Measurements from ENCODE around the gene AP1S2. TPM values are rescaled to one million over a fixed set of nuclear protein-coding genes. Genes with fewer than 3 reads are reported as not detected.
"Not testable (repeated sequence)": the region's sequence is repeated elsewhere in the genome, so short reads cannot be mapped to it uniquely, and the experiment has no call there.

AP1S2 gene
- polyA plus RNA-seq, 1 donor = 40.4 TPM

DNA sequence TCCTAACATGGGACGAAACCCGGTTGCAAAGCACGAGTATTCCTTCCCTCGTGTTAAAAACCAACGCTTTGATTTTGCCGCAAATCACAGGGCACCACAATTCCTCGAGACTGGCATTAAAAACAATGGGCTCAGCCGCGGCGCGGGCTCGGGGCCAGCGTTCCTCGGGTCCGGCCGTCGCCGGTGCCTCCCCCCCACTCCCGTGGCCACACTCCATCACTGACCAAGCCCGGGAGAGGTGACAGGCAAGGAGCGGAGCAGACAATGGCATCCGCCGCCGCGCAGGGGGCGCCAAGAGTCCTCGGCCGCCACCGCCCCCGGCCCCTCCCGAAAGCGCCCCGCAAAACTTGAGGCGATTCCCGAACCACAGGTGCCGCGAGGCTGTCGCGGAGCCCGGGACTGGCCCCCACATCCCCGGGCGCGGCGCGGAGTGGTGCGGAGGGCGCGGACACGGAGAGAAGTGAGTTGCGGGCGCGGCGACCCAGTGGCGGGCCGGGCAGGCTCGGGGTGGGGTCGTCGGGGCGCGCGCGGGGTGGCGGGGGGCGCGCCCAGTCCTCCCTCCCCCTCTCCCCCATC is 445 bp downstream of the AP1S2 start:
- peak; percentile 18 for DNase-seq

DNA sequence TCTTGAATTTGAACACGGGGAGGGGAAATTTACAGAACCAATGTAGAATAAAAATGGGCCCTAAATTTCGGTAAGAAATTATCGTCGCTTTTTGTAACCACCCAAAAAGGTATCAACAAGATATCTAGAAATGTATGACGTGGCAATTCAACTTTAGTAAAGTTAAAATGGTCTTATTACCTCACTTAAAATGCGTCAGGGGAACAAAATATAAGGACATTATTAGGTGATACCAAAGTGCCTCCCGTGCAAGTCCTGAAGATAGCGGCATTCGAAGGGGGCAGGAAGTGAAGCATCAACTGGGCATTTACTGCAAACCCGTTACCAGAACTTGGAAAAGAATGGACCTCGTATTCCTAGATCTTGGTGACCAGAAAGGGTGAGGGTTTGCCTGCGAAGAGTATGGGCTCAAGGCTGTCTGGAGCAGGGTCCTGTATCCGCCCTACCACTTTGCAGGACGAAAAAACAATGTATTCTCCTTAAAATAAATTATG is 980 bp downstream of the AP1S2 start:
- DNase-seq = peak; percentile 4

DNA sequence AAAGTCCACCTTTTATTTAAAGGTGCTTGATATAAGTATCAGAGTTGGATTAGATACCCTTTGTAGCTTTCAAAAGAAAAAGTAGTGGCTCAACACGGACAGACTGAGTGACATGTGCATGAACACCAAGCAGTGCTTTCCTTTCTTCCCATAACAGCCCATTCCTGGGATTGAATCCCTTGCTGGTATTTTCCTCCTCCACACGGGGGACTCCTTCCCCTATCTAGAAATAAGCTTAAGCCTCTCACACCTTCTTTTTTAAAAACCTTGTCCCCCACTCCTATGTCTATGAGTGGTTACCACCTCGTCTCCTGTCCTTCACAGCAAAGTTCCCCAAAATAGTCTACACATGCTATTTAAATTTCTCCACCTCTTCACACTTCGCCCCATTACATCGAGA is 5.1 kb downstream of the AP1S2 start:
- DNase-seq = no peak

DNA sequence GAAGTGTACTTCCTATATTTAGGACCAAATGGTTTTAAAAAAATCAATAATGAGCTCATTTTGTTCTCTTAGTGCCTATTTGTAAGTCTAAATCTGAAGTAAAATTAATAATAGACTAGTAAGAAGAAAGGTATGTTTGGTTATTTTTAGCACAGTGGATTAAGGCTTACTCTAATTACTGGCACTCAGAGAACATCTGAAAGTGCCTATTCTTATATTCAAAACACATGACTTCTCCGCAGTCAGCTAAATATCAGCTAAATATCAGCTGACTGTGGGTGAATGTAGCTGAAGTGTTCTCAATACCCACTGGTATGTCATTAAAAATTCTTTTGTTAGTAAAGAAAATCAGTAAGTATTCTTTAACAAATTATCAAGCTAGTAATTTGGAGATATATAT is 6.0 kb downstream of the AP1S2 start:
- no peak for DNase-seq

DNA sequence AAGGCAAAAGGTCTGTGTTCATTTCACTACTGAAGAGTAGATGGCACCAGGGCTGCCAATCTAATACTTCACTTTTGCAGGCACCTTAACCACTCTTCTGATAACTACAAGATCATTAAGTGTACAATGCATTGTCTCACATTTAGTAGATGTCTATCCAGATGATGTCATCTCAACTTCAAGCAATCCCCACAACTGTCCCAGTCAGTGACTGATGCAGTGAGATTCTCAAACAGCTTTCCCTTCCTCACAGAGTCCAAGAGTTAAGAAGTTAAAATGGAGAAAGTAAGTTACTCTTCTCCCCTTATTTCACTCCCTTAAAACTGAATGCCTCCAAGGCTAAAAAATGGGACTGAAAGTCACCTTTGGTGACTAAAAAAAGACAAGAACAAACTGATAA is 10.7 kb downstream of the AP1S2 start:
- DNase-seq = no peak

DNA sequence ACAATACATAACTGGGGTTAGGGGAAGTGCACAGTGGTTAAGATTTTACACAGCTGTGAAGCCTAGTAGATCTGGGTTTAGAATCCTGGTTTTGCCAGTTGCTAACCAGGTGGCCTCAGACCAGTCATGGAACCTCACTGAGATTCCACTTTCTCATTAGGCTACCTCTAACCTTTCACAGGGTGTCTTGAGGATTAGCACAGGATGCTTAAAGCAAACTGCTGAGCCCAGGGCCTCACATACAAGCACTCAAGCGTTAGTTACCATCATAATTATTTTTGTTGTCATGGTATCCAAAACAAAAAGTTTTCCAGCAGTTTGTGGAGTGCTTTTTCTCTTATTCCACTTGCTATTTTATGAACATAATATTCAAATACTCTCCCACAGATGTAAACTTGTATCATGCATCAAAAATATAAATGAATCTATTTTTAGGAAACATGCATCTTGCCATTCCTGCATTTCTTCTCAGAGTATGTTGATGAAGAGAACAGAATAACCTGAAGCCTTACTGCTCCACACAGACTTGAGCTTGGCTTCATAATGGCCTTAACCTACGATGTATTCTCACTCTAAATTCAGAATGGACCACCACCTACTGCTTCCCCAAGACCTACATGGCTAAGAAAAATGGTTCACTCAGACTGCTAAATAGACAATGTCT is 12.6 kb downstream of the AP1S2 start:
- DNase-seq = no peak

DNA sequence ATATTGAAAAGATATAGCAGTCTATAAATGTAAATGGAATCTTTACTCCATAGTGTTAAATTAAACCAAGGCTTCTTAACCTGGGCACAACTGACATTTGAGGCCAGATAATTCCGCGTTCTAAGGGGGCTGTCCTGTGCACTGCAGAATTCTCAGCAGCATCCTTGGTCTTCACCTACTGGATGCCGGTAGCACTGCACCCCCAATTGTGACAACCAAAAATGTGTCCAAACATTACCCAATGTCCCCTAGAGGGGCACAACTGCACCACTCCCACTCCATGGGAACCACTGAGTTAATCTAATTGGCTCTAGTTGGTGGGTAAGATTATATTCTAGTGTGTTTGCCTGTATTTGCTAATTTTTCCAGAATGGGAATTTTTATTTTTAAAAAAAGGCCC is 16.6 kb downstream of the AP1S2 start:
- DNase-seq = no peak

DNA sequence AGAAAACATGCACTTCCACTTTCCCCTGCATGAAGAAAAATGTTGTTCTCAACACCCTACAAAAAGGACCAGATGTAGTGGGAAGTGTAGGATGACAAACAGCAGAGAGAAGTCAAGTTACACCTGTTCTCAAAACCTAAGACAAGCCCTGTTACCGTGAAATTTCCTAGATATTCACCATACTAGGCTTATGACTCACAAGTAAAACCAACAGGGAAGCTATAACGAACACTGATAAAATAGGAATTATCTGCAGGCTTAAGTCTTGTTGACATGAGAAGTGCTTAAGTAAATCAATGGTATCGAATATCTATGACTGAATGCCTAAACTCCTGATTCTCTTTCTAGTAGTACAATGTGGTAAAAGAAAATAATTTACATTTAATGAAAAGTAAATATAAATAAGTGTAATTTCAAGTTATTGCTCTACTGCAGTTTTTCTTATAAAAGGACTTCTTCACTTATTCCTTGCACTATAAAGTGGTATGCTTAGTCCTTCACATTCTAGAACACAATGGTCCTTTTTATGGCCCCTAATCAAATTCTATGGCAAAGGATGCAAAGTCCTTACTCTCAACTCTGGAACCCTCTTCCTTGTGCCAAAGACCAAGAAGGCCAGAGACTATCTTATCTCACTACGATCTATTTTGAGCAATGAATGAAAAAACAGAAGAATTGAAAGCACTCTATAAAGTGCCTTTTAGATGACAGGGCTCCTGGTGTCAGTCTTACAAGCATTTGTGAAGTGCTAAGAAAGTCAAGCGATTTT is 19.6 kb downstream of the AP1S2 start:
- DNase-seq = no peak

DNA sequence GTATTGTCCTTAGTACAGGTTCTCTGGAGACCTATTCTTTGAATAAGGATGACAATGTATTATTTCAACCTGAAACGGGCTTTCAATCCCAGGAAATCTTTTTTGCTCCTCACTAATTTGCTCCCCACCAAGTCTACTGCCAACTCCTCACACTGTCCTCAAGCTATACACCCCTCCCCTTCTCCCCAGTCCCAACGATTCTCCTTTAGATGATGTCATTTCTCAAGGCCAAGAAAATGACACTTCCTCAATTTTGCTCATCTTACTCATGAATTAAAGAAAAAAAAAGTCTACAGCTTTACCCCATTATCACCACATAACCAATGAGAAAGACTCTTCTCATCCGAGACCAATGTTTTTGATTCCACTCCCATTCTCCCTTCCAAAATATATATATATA is 20.6 kb downstream of the AP1S2 start:
- DNase-seq = no peak

DNA sequence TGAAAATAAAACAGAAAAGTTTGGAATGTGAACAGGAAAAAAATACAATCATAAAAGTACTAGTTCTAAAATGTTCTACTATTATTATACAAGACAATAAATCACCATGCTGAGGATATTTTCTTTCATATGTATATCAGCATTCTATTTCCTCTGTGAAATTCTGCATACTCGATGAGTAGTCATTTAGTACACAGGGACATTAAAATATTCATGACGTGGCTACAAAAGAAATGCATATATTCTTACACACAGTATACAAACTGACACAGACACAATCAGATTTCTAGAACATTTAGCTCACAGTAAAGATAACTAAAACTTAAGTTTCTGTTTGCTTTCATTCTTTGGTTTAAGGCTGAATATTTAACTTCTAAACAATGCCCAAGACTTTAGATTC is 23.3 kb downstream of the AP1S2 start:
- not testable (repeated sequence) for DNase-seq

DNA sequence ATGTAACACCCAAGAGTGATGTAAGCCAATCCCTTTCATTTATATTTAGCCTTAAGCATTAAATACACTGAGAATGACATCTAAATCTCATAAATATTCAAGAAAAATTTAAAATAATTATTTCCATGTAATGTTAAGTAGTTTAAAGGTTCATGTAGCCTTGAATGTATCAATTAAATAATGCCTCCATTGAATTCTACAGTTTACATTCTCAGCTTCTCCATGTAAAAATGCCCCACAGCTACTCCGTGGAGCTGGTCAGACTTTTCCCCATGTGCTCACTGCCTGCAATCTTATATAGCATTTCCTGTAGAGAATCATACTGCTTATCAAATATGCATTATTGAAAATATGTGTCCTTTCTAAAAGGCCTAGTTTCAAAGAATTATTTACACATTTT is 25.4 kb downstream of the AP1S2 start:
- DNase-seq = no peak

DNA sequence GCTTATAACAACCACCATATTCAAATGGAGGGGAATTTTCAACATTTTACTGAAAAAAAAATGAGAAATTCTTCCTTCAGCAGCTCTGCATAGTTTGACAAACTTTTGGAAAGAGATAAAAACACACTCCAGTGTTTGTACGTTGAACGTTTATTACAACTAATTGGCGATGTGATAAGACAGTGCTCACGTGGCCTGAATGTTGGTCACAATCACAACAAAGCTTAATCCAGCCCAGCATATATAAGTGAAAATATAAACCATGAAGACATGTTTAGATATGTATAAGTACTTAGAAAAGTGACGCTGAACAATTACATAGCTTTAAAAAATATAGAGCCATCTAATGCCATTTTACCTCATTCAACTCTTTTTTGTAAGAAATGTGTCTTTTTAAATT is 28.7 kb downstream of the AP1S2 start:
- no peak for DNase-seq

DNA sequence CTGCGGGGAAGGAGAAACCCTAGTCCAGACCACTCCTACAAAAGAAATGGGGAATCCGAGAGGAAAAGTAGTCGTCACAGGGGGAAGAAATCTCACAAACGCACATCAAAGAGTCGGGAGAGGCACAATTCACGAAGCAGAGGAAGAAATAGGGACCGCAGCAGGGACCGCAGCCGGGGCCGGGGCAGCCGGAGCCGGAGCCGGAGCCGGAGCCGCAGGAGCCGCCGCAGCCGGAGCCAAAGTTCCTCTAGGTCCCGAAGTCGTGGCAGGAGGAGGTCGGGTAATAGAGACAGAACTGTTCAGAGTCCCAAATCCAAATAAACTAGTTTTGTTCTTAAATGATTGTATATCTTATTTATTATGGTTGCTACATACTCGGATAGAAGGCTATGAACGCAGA is 31.7 kb downstream of the AP1S2 start:
- no peak for DNase-seq

DNA sequence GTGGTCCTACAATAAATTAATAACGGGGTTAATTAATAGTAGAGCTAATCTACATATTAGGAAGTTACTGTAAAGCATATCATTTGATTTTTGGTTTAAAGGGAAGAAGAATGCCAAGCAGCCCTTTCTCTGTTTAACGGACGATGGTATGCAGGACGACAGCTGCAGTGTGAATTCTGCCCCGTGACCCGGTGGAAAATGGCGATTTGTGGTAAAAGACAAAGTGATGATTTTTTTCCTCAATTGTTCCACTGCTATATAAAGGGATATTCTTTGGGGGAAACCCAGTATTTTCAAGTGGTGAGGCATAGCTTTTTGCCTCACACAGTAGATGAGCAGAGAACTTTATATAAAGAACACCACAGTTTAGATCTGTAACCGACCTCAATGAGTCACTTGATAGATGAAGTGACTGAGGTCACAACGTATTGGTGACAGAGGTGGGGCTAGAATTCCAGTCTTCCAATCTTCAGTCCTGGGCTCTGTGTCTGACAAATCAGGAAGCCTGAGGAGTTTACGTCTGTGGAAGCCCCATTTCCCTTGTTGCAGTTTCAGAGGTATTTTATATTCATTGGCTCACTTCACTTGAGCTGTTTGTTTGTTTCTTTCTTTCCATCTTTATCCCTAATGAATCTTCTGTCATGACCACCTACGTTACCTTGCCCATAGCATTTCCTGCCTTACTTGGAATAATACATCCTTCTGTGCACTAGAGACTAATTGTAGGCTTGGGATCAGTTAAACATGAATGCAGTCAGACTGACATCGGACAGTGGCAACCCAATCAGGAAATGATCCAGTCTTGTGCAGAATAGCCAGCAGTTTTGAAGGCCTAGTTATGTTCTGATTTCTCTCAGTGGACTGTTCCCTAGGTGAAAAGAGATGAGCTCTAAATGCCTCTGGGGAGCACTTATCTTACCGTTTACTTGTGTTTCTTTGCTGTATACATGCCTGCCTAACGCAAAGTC is 34.2 kb downstream of the AP1S2 start:
- DNase-seq = no peak

DNA sequence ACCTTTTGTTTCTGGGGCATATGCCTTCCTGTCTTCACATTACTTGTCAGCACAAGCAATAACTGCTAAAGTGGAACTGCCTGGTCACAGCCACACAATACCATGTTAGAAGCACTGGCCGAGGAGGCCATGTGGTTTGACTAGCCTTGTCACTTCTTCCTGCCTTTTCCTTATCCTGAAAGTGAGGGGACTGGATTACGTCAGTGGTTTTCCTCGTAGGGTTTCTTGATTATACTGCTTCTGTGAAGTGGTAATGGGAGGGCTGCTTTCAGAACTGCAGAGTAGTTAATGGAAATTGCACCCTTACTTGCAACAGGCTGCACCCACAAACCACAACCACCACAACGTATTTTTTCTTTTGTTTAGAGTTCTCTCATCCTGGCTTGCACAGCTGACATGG is 37.7 kb downstream of the AP1S2 start:
- no peak for DNase-seq

DNA sequence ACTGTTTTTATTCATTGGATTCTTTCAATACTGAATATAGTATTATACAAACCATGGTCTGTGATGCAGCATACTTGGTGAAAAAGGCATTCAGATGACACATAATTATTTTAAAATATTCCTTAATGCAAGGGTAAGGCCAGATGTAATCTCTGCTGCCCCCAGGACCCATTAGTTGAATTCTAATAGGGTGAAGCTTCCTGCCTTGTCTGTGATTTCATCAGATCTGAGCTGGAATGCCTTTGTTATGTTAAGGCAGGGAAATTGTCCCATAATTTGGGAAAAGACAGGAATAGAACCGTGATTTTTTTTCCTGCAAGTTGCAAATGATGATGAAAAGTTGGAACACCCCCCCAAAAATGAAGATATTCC is 38.2 kb downstream of the AP1S2 start:
- DNase-seq = no peak

DNA sequence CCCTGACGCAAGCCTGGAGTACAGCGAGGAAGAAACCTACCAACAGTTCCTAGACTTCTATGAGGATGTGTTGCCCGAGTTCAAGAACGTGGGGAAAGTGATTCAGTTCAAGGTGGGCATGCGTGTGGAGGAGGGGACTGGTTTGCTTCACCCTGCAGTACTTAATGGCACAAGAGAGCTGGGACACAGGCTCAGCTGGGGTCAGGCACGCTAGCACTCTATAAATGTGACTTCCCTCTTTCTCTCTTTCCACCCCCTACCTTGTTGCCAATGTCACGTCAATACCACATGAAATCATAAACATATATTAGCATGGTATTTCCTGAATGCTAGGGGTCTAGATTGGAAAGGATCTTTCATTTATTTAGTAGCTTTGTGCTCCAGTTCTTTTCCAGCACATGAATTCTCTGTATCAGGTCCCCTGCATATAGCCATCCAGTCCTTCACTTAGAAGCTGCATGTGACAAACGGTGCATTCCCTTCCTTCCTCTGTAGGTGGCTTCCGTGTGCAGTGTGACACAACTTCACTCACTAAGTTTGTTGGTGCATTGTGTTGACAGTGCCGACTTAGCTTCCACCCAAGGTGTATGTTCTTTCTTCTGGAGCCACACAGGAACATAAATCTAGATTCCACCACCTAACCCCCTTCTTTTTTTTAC is 38.7 kb downstream of the AP1S2 start:
- no peak for DNase-seq

DNA sequence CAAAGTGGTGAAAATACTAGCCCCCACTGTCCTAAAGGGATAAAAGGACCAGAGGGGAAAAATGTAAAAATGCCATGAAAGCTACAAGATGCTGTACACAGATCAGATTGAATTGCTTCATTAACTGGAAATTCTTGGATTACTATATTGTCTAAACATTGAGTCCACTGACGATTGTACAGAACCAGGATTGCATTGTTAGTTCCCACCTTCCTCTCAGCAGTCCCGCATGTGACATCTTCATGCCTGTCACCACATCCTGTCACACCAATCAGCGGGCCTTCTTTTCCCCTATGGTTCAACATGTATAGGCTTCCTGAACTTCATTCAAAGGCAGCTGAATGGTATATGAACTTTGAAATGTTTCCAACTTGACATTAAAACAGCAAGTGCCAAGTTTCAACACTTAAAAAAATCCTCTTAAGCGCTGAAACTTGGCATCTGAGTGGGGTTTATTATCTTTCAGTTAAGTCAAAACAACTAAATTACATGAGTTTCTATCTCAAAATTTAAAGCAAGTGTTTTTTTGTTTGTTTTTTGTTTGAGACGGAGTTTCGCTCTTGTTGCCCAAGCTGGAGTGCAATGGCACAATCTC is 39.7 kb downstream of the AP1S2 start:
- DNase-seq = no peak

DNA sequence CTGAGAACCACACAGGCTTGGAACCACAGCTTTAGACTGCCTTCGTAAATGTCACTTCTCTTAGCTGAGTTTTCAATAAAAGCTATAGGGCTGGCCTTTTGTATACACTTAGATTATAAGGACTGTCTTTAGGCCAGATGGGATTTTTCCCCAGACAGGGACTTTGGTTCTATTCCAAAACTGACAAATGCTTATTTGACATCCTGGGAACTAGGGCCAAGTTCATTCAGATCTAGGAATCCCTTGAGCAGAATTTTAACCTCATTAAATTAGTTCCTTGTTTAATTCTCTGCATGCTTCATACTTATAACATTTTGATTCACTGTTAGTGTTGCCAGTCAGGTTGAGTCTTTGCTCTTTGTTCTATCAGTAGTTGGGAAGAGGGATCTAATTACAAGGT is 41.2 kb downstream of the AP1S2 start:
- no peak for DNase-seq

DNA sequence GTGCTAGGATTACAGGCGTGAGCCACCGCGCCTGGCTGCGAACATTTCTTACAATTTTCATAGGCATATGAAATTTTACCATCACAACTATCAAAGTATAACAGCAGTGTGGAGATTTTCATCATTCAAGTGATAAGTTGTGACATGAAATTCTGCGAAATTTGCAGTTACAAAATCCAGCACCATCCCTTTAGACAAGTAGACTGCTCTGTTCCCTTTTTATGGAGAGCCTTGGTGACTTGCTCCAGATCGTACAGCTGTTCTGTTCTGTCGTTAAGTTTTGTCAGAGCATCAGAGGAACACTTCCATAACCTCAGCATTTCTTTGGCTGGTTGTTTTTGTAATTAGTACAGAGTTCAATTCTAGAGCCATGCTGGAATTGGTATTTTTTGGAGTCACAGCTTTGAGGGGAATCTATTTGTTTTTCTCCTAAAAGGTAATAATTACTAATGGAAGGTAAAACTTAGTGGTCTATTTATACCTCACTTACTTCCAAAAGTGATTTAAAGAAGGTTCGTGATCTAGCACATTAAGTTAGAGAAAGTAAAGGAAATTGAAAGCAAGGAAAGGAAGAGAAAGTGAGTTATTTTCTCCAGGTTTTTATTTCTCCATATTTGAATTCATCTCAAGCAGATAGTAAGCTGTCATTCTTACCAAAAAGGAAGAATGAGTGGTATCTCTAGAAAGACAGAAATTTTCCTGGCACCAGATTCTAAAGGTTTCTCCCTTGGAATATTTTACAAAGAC is 42.2 kb downstream of the AP1S2 start:
- DNase-seq = no peak

DNA sequence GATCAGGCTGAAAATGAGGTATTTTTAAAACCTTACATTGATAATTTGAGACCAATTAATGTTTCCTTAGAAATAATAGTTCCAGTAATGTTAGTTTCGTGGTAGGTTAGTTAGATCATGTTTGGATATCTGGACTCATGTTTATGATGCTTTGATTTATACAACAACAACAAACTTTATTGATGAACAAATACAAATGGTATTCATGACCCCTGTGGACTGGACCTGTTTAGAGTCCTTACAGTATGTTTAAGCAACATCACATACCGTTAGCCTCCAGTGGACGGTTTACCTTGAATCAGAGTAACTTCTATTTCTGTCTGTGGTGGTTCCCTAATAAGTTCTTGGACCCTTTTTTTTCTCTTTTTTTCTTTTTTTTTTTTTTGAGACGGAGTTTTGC is 46.4 kb downstream of the AP1S2 start:
- DNase-seq = no peak

Measured in hindlimb muscle (tissue), 1 donor.